ENCODE measurements around the gene FOXP1. TPM values are rescaled to one million over a fixed set of nuclear protein-coding genes. Genes with fewer than 3 reads are reported as not detected.

The FOXP1 gene
- total and polyA plus RNA-seq, 7 experiments from 2014 or later = 104 to 537 (median 444) TPM

DNA sequence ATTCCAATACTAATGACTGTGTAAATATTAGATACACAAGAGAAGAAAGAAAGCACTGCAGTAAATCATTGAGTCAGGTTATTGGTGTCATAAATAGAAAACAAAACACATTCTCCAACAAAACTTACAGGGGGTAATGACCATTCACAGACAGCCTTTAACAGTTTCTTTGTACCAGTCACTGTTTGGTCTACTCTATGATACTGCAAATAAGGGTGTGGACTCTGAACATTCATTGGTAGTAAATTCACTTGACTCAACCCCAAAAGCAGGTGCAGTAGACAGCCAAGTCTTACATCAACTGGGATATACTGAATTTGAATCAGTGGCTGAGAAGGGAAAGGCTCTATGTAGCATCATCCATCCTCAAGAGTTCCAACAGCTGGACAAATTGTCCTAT, 463.5 kb downstream of the FOXP1 start:
- no peaks in the 10 kb centered on the region for H3K27me3 Mint-ChIP-seq
- DNase-seq (no peak), ATAC-seq (no peak)
- H3K36me3 Mint-ChIP-seq = peaks cover 9 to 66% (median 38%) of the 10 kb centered on the region in 5 donors
- H3K27ac ChIP-seq (ENCODE audit: low read depth, low read length) = no peak overlapping the region
- H3K4me3 Mint-ChIP-seq = peak overlapping the region in 7 of 10 donors; percentile 14 to 52 (median 41)
- ChIA-PET POLR2A (no interaction called here), CTCF (no interaction called here)
- H3K4me1 Mint-ChIP-seq = peaks cover 53 to 93% (median 91%) of the 10 kb centered on the region in 7 donors
- H3K9me3 ChIP-seq (ENCODE audit: control insufficient read depth in 2 of 3, low read length in 3 of 3) = no peaks in the 10 kb centered on the region
- no peak overlapping the region for H3K4me3 ChIP-seq (ENCODE audit: low read length)
- H3K27me3 ChIP-seq (ENCODE audit: control insufficient read depth in 2 of 2, insufficient read depth in 2 of 2, low read length in 2 of 2) = no peaks in the 10 kb centered on the region
- peaks cover 0 to 6% (median 0%) of the 10 kb centered on the region in 3 experiments for H3K36me3 ChIP-seq (ENCODE audit: control insufficient read depth in 2 of 3, insufficient read depth in 3 of 3, low read length in 3 of 3)
- intact Hi-C loops (cut with micrococcal nuclease) = no loop called here
- peaks cover 8 to 76% of the 10 kb centered on the region in 2 donors for H3K4me1 ChIP-seq (ENCODE audit: control insufficient read depth in 2 of 2, insufficient read depth in 2 of 2, low read length in 2 of 2)
- peaks cover 0 to 3% (median 0%) of the 10 kb centered on the region in 11 donors for H3K9me3 Mint-ChIP-seq
- H3K27ac Mint-ChIP-seq = peak overlapping the region in 7 of 9 donors; percentile 2 to 87 (median 82)

DNA sequence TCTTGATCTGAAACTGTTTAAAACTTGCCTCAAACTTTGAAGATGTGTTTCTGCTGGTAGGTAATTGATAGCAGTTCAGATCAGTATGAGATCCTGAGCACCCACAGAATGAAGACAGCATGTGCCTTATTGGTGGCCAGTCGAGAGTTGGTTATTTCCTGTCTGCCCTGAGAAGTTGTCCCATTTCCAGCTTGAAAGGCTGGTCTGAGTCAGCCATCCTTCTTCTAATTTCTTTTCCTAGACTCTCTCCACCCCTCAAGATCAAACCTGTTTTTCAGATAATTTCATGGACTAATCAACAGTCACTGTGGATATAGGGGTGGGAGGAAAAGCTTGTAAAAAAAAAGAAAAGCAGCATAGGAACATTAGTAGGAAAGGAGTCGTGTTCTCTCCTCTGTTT, 464.4 kb downstream of the FOXP1 start:
- Histone ChIP-seq H3K27ac (ENCODE audit: low read depth, low read length) (peak overlapping the region; percentile 22), H3K9me3 (ENCODE audit: control insufficient read depth in 2 of 3, low read length in 3 of 3) (no peaks in the 10 kb centered on the region), H3K4me1 (ENCODE audit: control insufficient read depth in 2 of 2, insufficient read depth in 2 of 2, low read length in 2 of 2) (peaks cover 3 to 76% of the 10 kb centered on the region in 2 donors), H3K27me3 (ENCODE audit: control insufficient read depth in 2 of 2, insufficient read depth in 2 of 2, low read length in 2 of 2) (no peaks in the 10 kb centered on the region), H3K4me3 (ENCODE audit: low read length) (no peak overlapping the region), H3K36me3 (ENCODE audit: control insufficient read depth in 2 of 3, insufficient read depth in 3 of 3, low read length in 3 of 3) (peaks cover 0 to 6% (median 5%) of the 10 kb centered on the region in 3 experiments)
- Mint-ChIP-seq H3K27me3 (no peaks in the 10 kb centered on the region), H3K4me1 (peaks cover 47 to 93% (median 90%) of the 10 kb centered on the region in 7 donors), H3K27ac (peak overlapping the region in 8 of 9 donors; percentile 2 to 89 (median 82)), H3K36me3 (peaks cover 9 to 66% (median 37%) of the 10 kb centered on the region in 5 donors), H3K4me3 (peak overlapping the region in 8 of 10 donors; percentile 1 to 67 (median 42)), H3K9me3 (peaks cover 0 to 3% (median 0%) of the 10 kb centered on the region in 11 donors)
- ATAC-seq (no peak), DNase-seq (no peak)
- ChIA-PET CTCF (interaction anchor here (0.6 to 1.2 kb wide), 2 partner anchors 9 to 113 kb away, joined by 3 to 4 read pairs; no protein-coding TSS in a partner anchor), POLR2A (interaction anchor here (1.1 to 2.4 kb wide), 2 partner anchors 11 to 49 kb away, joined by 3 to 11 read pairs; no protein-coding TSS in a partner anchor)
- intact Hi-C loops (cut with micrococcal nuclease) = loop anchor here in 1 of 2 donors (2.0 kb wide), 1 partner anchor 14 kb away; no protein-coding TSS in a partner anchor

DNA sequence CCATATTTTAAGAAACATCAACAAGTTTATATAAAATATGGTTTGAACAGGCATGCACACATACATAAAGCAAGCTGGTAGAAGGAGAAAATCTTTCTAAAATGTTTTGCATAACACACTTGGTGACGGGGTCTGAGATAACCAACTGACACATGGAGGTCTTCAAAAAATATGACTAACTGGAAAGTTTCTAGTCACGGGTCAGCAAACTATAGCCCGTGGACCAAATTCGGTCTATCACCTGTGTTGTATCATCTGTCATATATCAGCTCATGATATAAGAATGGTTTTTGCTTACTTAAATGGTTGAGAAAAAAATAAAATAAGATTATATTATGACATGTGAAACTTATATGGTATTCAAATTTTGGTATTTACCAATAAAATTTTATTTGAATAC, 465.1 kb downstream of the FOXP1 start:
- intact Hi-C loops (cut with micrococcal nuclease) = loop anchor here in 1 of 2 donors (2.0 kb wide), 1 partner anchor 14 kb away; no protein-coding TSS in a partner anchor
- no peak for DNase-seq
- peaks cover 0 to 10% (median 6%) of the 10 kb centered on the region in 3 experiments for H3K36me3 ChIP-seq (ENCODE audit: control insufficient read depth in 2 of 3, insufficient read depth in 3 of 3, low read length in 3 of 3)
- Mint-ChIP-seq H3K27ac (peak overlapping the region in 4 of 9 donors; percentile 75 to 87 (median 79)), H3K27me3 (no peaks in the 10 kb centered on the region), H3K9me3 (peaks cover 0 to 3% (median 0%) of the 10 kb centered on the region in 11 donors), H3K36me3 (peaks cover 6 to 62% (median 37%) of the 10 kb centered on the region in 5 donors), H3K4me1 (peaks cover 47 to 95% (median 90%) of the 10 kb centered on the region in 7 donors), H3K4me3 (no peak overlapping the region)
- ATAC-seq = no peak
- no peaks in the 10 kb centered on the region for H3K9me3 ChIP-seq (ENCODE audit: control insufficient read depth in 2 of 3, low read length in 3 of 3)
- peaks cover 3 to 73% of the 10 kb centered on the region in 2 donors for H3K4me1 ChIP-seq (ENCODE audit: control insufficient read depth in 2 of 2, insufficient read depth in 2 of 2, low read length in 2 of 2)
- ChIA-PET CTCF (interaction anchor here (0.6 to 1.2 kb wide), 2 partner anchors 10 to 113 kb away, joined by 3 to 4 read pairs; no protein-coding TSS in a partner anchor), POLR2A (interaction anchor here (1.1 to 2.4 kb wide), 2 partner anchors 12 to 48 kb away, joined by 3 to 11 read pairs; no protein-coding TSS in a partner anchor)
- H3K4me3 ChIP-seq (ENCODE audit: low read length) = no peak overlapping the region
- no peaks in the 10 kb centered on the region for H3K27me3 ChIP-seq (ENCODE audit: control insufficient read depth in 2 of 2, insufficient read depth in 2 of 2, low read length in 2 of 2)
- H3K27ac ChIP-seq (ENCODE audit: low read depth, low read length) = no peak overlapping the region

- ChIA-PET POLR2A (interaction anchor here (0.6 to 2.4 kb wide), 2 partner anchors 13 to 135 kb away, joined by 7 to 11 read pairs; no protein-coding TSS in a partner anchor), CTCF (no interaction called here)
- H3K4me1 ChIP-seq (ENCODE audit: control insufficient read depth in 2 of 2, insufficient read depth in 2 of 2, low read length in 2 of 2) = peaks cover 3 to 71% of the 10 kb centered on the region in 2 donors
- H3K27me3 Mint-ChIP-seq = no peaks in the 10 kb centered on the region
- DNase-seq = no peak
- H3K27ac Mint-ChIP-seq = peak overlapping the region in 8 of 9 donors; percentile 43 to 93 (median 80)
- peaks cover 0 to 3% (median 0%) of the 10 kb centered on the region in 11 donors for H3K9me3 Mint-ChIP-seq
- H3K36me3 Mint-ChIP-seq = peaks cover 6 to 62% (median 40%) of the 10 kb centered on the region in 5 donors
- no peak overlapping the region for H3K27ac ChIP-seq (ENCODE audit: low read depth, low read length)
- ATAC-seq = no peak
- H3K4me3 ChIP-seq (ENCODE audit: low read length) = no peak overlapping the region
- intact Hi-C loops (cut with micrococcal nuclease) = loop anchor here in 1 of 2 donors (2.0 kb wide), 1 partner anchor 13 kb away; no protein-coding TSS in a partner anchor
- H3K4me3 Mint-ChIP-seq = peak overlapping the region in 5 of 10 donors; percentile 0 to 52 (median 25)
- H3K36me3 ChIP-seq (ENCODE audit: control insufficient read depth in 2 of 3, insufficient read depth in 3 of 3, low read length in 3 of 3) = peaks cover 0 to 17% (median 9%) of the 10 kb centered on the region in 3 experiments
- H3K4me1 Mint-ChIP-seq = peaks cover 48 to 94% (median 89%) of the 10 kb centered on the region in 7 donors
- H3K9me3 ChIP-seq (ENCODE audit: control insufficient read depth in 2 of 3, low read length in 3 of 3) = no peaks in the 10 kb centered on the region
- H3K27me3 ChIP-seq (ENCODE audit: control insufficient read depth in 2 of 2, insufficient read depth in 2 of 2, low read length in 2 of 2) = no peaks in the 10 kb centered on the region
Measured at GRCh38 chr3:71117572-71118247, 465.8 kb downstream of the FOXP1 start.

GRCh38 chr3:71114610-71115009, 468.9 kb downstream of the FOXP1 start:
- Mint-ChIP-seq H3K4me1 (peaks cover 36 to 94% (median 87%) of the 10 kb centered on the region in 7 donors), H3K4me3 (peak overlapping the region in 2 of 10 donors; percentile 8 to 17), H3K27me3 (no peaks in the 10 kb centered on the region), H3K36me3 (peaks cover 8 to 72% (median 55%) of the 10 kb centered on the region in 5 donors), H3K27ac (peak overlapping the region in 8 of 9 donors; percentile 15 to 86 (median 68)), H3K9me3 (peaks cover 0 to 1% (median 0%) of the 10 kb centered on the region in 11 donors)
- DNase-seq = no peak
- Histone ChIP-seq H3K4me1 (ENCODE audit: control insufficient read depth in 2 of 2, insufficient read depth in 2 of 2, low read length in 2 of 2) (peaks cover 10 to 56% of the 10 kb centered on the region in 2 donors), H3K36me3 (ENCODE audit: control insufficient read depth in 2 of 3, insufficient read depth in 3 of 3, low read length in 3 of 3) (peaks cover 6 to 46% (median 15%) of the 10 kb centered on the region in 3 experiments), H3K27me3 (ENCODE audit: control insufficient read depth in 2 of 2, insufficient read depth in 2 of 2, low read length in 2 of 2) (no peaks in the 10 kb centered on the region), H3K27ac (ENCODE audit: low read depth, low read length) (no peak overlapping the region), H3K4me3 (ENCODE audit: low read length) (no peak overlapping the region), H3K9me3 (ENCODE audit: control insufficient read depth in 2 of 3, low read length in 3 of 3) (no peaks in the 10 kb centered on the region)
- CTCF ChIA-PET = no interaction called here
- no peak for ATAC-seq
- POLR2A ChIA-PET = interaction anchor here (0.5 kb wide), 1 partner anchor 24 kb away, joined by 3 read pairs; no protein-coding TSS in a partner anchor
- intact Hi-C loops (cut with micrococcal nuclease) = no loop called here

DNA sequence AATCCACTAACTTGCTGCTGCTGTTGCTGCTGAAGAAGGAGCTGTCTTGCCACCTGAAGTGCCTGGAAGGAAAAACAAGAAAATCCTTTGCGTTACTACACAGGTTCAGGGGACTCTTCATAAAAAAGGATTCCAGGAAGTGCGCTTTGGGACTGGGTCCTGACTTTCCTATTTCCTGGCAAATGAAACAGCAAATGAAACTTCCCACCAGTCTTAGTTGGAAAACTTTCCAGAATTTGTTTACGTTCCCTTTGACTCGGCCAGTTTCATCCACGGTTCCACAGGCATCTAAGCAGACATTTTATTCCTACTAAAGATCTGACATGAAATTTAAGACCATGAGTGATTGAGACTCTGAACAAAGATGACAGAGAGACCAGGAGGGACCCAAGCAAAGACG, 471.0 kb downstream of the FOXP1 start:
- peaks cover 14 to 48% of the 10 kb centered on the region in 2 donors for H3K4me1 ChIP-seq (ENCODE audit: control insufficient read depth in 2 of 2, insufficient read depth in 2 of 2, low read length in 2 of 2)
- peaks cover 6 to 52% (median 11%) of the 10 kb centered on the region in 3 experiments for H3K36me3 ChIP-seq (ENCODE audit: control insufficient read depth in 2 of 3, insufficient read depth in 3 of 3, low read length in 3 of 3)
- H3K9me3 ChIP-seq (ENCODE audit: control insufficient read depth in 2 of 3, low read length in 3 of 3) = no peaks in the 10 kb centered on the region
- Mint-ChIP-seq H3K9me3 (peaks cover 0 to 1% (median 0%) of the 10 kb centered on the region in 11 donors), H3K4me3 (peak overlapping the region in 1 of 10 donors; percentile 25), H3K27me3 (no peaks in the 10 kb centered on the region), H3K36me3 (peaks cover 12 to 75% (median 56%) of the 10 kb centered on the region in 5 donors), H3K27ac (peak overlapping the region in 8 of 9 donors; percentile 8 to 85 (median 62)), H3K4me1 (peaks cover 30 to 94% (median 87%) of the 10 kb centered on the region in 7 donors)
- intact Hi-C loops (cut with micrococcal nuclease) = no loop called here
- no peaks in the 10 kb centered on the region for H3K27me3 ChIP-seq (ENCODE audit: control insufficient read depth in 2 of 2, insufficient read depth in 2 of 2, low read length in 2 of 2)
- no peak for ATAC-seq
- POLR2A ChIA-PET = interaction anchor here (1.3 kb wide), 1 partner anchor 11 kb away, joined by 4 read pairs; no protein-coding TSS in a partner anchor
- DNase-seq = no peak
- H3K27ac ChIP-seq (ENCODE audit: low read depth, low read length) = no peak overlapping the region
- CTCF ChIA-PET = no interaction called here
- H3K4me3 ChIP-seq (ENCODE audit: low read length) = no peak overlapping the region

Data from naive thymus-derived CD4-positive, alpha-beta T cell (primary cell).